ENCODE measurements around the gene GOLM1. TPM values are rescaled to one million over a fixed set of nuclear protein-coding genes. Genes with fewer than 3 reads are reported as not detected.

The GOLM1 gene
- total and polyA plus RNA-seq, 2 of the 8 experiments (the other 6 are each of a cell fraction or from before 2014, with no cell fraction given): 45.9 to 88.9 TPM

- no peak for TF ChIP-seq CHD7 (IDR thresholded peaks at IDR 0.05; ENCODE audit: insufficient replicate concordance, low read length)
- TF ChIP-seq BRCA1 (IDR thresholded peaks at IDR 0.05; ENCODE audit: low read depth, low read length): no peak
- no peak for TF ChIP-seq MAFK (IDR thresholded peaks at IDR 0.05; ENCODE audit: low read depth, low read length)
- TF ChIP-seq KDM4A (IDR thresholded peaks at IDR 0.05; ENCODE audit: low read depth, low read length, severe bottlenecking): no peak
- no peak for TF ChIP-seq SRF (IDR thresholded peaks at IDR 0.05; ENCODE audit: low read depth, low read length)
- no peak for TF ChIP-seq BACH1 (IDR thresholded peaks at IDR 0.05; ENCODE audit: low read length)
- no peak for TF ChIP-seq CHD2 (IDR thresholded peaks at IDR 0.05; ENCODE audit: low read length)
- no peak for TF ChIP-seq EZH2 (IDR thresholded peaks at IDR 0.05; ENCODE audit: low read depth, low read length, severe bottlenecking)
- TF ChIP-seq NRF1 (IDR thresholded peaks at IDR 0.05; ENCODE audit: low read depth, low read length): no peak
- no peak for TF ChIP-seq SIN3A (conservative IDR thresholded peaks at IDR 0.05 in 1 of 2, IDR thresholded peaks at IDR 0.05 in 1 of 2; ENCODE audit: low read depth in 1 of 2, low read length in 2 of 2)
- no peak for TF ChIP-seq SIX5 (IDR thresholded peaks at IDR 0.05; ENCODE audit: low read depth, low read length)
- TF ChIP-seq, protein P1, sequence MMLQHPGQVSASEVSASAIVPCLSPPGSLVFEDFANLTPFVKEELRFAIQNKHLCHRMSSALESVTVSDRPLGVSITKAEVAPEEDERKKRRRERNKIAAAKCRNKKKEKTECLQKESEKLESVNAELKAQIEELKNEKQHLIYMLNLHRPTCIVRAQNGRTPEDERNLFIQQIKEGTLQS (IDR thresholded peaks at IDR 0.05; ENCODE audit: insufficient read depth, low read depth, low read length): no peak
These were observed 114.9 kb downstream of the GOLM1 start (continued) for GRCh38 chr9:85984457-85984856.
